ENCODE measurements around the gene METTL21C. TPM values are rescaled to one million over a fixed set of nuclear protein-coding genes. Genes with fewer than 3 reads are reported as not detected.

Gene METTL21C
- total and polyA plus RNA-seq, 5 experiments from 2014 or later = 0.15 TPM; not detected in 4

DNA sequence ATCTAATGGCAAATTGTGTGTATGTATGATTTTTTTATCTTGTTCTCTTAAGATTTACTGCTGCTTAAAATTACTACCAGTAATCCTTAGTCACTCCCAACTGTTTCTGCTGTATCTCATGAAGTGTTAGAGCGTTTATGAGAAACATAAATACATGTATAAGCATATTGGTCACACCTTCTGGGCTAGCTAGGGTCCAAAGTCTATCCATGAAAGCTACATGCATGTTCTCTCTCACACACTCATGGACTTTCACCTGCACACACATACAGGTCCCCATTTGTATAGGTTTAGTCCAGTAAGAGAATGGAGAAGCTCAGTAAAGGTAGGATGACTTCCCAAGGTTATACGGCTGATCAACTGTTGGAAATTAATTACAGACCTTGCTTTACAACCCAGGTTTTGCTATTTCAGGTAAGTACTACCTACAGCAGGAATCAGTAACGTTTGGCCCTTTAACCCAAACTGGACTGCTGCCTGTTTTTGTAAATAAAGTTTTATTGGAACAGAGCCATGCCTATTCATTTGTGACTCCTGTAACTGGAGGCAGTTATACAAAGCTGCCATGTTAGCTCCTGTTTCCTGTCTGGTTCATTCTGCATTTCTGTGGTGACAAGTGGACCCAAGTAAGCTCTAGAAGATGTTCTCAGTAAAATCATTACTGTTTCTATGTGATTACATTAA is 15.3 kb downstream of the METTL21C start:
- Mint-ChIP-seq H3K36me3 (peaks cover 0 to 47% (median 10%) of the 10 kb centered on the region in 3 donors), H3K27ac (peak overlapping the region in 5 of 10 donors; percentile 18 to 80 (median 49)), H3K4me1 (peaks cover 5 to 25% (median 19%) of the 10 kb centered on the region in 4 donors), H3K4me3 (no peak overlapping the region), H3K9me3 (no peaks in the 10 kb centered on the region), H3K27me3 (no peaks in the 10 kb centered on the region)
- no peak for ATAC-seq
- POLR2A ChIA-PET = interaction anchor here (1.2 to 1.5 kb wide), 2 partner anchors 9 to 84 kb away, joined by 3 read pairs; no protein-coding TSS in a partner anchor
- DNase-seq = no peak

DNA sequence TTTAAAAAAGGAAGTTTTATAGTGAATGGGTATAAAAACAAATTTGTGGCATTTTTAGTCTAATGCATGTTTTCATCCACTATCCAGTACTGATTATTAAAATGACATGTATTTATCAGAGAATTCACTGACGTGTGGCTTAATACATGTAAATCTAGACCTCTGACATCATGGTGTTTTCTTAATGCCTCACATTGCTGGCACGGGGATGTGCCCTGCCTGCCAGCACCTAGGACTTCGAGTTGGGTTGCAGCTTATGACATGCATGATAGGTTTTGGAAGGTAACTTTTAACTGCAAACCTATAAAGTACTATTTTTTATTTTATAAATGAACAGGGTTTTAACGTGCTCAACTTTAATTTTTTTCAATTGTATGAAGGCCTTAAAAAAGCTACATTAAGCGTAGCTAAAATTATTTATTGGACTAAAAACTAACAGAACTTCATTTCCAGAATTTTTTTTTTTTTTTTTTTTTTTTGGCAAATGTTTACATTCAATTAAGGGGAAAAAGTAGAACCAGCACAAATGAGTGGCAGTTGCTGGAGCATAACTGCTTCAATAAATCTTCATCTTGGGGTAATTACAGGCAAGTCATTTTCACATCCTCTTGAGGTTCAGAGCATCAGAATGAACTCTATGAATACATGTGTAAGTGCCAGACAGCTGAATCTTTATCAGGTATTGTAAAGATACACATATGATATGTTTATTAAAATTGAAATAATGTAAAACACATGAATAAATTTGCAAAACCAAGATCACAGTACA is 16.3 kb downstream of the METTL21C start:
- Mint-ChIP-seq H3K9me3 (no peaks in the 10 kb centered on the region), H3K4me3 (no peak overlapping the region), H3K27me3 (no peaks in the 10 kb centered on the region), H3K4me1 (peaks cover 5 to 25% (median 19%) of the 10 kb centered on the region in 4 donors), H3K36me3 (peaks cover 0 to 55% (median 10%) of the 10 kb centered on the region in 3 donors), H3K27ac (no peak overlapping the region)
- POLR2A ChIA-PET = interaction anchor here (0.6 to 1.5 kb wide), 4 partner anchors 10 to 1064 kb away, joined by 3 to 5 read pairs (median 3); no protein-coding TSS in a partner anchor
- no peak for DNase-seq
- no peak for ATAC-seq

DNA sequence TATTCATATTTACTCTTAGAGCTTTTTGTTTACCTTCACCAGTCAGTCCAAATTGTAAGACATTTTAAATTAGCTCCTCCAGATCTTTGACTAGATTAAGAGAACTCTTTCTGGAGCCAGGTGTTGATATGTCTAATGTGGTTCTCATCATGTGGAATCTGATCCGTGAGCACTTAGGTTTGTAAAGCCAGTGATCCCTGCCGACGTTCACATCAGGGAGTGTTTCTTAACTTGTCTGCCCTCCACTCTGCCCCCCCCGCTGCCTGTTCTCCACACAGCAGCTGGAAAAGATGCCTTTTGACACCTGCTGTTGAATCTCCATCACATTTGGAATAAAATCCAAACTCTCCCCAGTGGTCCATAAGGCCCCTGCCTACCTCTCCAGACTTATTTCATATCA is 17.7 kb downstream of the METTL21C start:
- Mint-ChIP-seq H3K4me1 (peaks cover 5 to 16% (median 13%) of the 10 kb centered on the region in 4 donors), H3K9me3 (no peaks in the 10 kb centered on the region), H3K27me3 (no peaks in the 10 kb centered on the region), H3K27ac (peak overlapping the region in 5 of 10 donors; percentile 4 to 65 (median 22)), H3K36me3 (peaks cover 0 to 67% (median 10%) of the 10 kb centered on the region in 3 donors), H3K4me3 (no peak overlapping the region)
- ATAC-seq (no peak), DNase-seq (no peak)
- POLR2A ChIA-PET = no interaction called here

DNA sequence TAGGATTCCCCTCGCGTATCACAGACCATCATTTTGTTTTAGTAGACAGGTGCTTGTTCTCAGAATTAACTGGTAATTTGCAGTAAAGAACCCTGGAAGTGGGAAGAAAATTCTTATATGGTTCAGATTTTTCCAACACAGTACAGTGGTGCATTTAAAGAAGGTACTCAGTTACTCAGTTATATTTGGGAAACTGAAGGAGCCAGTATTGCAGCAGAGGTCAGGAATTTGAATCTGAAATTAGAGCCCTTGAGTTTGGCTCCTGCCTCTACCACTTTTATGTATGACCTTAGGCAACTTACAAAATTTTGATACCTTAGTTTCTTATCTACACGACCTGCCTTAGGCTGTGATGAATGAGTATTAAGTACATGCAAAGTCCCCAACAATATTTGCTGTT is 19.7 kb downstream of the METTL21C start:
- no peaks in the 10 kb centered on the region for H3K27me3 Mint-ChIP-seq
- ATAC-seq (no peak), DNase-seq (no peak)
- H3K9me3 Mint-ChIP-seq = peaks cover 0 to 11% (median 6%) of the 10 kb centered on the region in 9 donors
- no peak overlapping the region for H3K4me3 Mint-ChIP-seq
- peaks cover 11 to 83% (median 22%) of the 10 kb centered on the region in 3 donors for H3K36me3 Mint-ChIP-seq
- POLR2A ChIA-PET = no interaction called here
- peaks cover 0 to under 1% (median under 1%) of the 10 kb centered on the region in 4 donors for H3K4me1 Mint-ChIP-seq
- H3K27ac Mint-ChIP-seq = peak overlapping the region in 2 of 10 donors; percentile 3 to 29

DNA sequence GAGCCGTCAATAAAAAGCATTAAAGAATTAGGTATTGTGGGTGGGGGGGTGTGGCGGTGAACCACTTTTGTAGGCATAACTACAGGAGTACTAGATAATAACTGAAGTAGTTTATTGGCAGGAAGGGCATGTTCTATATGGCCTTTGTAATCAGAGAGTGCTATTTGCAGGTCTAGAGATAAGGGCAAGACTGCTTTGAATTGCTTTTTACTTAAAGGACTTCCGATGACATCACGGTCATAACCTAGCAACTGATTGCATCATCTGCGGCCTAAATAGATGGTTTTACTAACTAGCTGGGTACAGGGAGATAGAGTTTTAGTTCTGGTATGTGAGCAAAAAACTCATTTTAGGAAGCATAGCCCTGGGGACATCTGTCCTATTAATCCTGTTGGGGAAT is 24.7 kb downstream of the METTL21C start:
- no peaks in the 10 kb centered on the region for H3K27me3 Mint-ChIP-seq
- peaks cover 0 to 33% (median 18%) of the 10 kb centered on the region in 9 donors for H3K9me3 Mint-ChIP-seq
- ATAC-seq (no peak), DNase-seq (no peak)
- peak overlapping the region in 1 of 10 donors; percentile 81 for H3K27ac Mint-ChIP-seq
- POLR2A ChIA-PET = no interaction called here
- H3K36me3 Mint-ChIP-seq = peaks cover 43 to 89% (median 59%) of the 10 kb centered on the region in 3 donors
- H3K4me3 Mint-ChIP-seq = no peak overlapping the region
- no peaks in the 10 kb centered on the region for H3K4me1 Mint-ChIP-seq

DNA sequence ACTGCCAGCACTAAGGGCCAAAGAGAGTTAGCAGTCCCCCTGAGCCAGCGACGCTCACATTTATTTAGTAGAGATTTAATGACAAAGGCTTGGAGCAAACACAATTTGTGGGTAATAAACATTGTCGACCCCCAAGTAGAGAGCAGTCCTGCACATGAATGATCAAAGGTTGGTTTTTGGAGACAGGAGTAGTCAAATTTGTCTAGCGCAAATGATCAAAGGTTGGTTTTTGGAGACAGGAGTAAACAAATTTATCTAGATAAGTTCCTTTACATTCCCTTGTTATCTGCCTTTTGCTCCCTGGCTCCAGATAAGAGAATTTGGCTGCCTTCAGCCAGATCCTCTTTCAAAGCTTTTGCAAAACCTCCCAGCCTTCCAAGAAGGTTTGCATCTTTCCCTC is 26.9 kb downstream of the METTL21C start:
- Mint-ChIP-seq H3K4me3 (no peak overlapping the region), H3K27ac (peak overlapping the region in 1 of 10 donors; percentile 53), H3K4me1 (no peaks in the 10 kb centered on the region), H3K9me3 (peaks cover 0 to 33% (median 18%) of the 10 kb centered on the region in 9 donors), H3K27me3 (no peaks in the 10 kb centered on the region), H3K36me3 (peaks cover 54 to 89% (median 66%) of the 10 kb centered on the region in 3 donors)
- POLR2A ChIA-PET = no interaction called here
- no peak for ATAC-seq
- DNase-seq = no peak

DNA sequence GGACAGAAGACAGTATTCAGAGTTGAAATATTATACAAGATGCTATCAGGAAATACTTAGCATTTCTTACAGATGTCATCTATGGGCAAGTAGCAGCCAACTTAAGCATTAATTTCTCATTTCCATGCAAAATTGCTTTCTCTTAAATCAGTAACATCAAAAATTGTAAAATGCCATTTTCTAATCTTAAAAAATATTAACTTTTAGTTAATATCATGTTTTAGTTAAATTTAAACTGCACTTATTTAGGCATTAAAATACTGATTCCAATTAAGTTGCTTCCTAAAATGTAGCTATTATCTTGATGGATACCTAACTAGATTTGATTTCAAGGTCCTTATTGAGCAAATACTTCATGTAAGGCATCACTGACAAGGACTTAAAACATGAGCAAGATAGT is 27.8 kb downstream of the METTL21C start:
- H3K36me3 Mint-ChIP-seq = peaks cover 54 to 87% (median 68%) of the 10 kb centered on the region in 3 donors
- ATAC-seq = no peak
- POLR2A ChIA-PET = interaction anchor here (0.6 kb wide), 1 partner anchor 8 kb away, joined by 3 read pairs; no protein-coding TSS in a partner anchor
- no peak overlapping the region for H3K4me3 Mint-ChIP-seq
- H3K4me1 Mint-ChIP-seq = no peaks in the 10 kb centered on the region
- no peak overlapping the region for H3K27ac Mint-ChIP-seq
- H3K27me3 Mint-ChIP-seq = no peaks in the 10 kb centered on the region
- DNase-seq = no peak
- H3K9me3 Mint-ChIP-seq = peaks cover 0 to 33% (median 18%) of the 10 kb centered on the region in 9 donors

DNA sequence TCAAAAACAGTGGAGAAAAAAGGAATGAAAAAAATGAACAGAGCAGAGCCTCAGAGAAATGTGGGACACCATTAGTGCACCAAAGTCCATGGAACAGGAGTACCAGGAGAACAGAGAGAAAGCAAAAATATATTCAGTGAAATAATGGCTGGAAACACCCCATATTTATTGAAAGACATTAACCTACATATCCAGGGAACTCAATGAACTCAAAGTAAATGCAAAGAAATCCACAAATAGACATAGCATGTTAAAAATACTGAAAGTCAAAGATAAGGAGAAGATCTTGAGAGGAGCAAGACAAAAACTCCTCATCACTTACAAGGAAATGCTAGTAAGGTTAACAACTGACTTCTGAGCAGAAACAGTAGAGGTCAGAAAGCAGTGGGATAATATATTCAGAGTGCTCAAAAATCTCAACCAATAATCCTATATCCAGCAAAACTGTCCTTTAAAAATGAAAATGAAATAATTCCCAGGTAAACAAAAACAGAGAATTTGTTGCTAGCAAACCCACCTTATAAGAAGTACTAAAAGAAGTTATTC is 35.6 kb downstream of the METTL21C start:
- peak overlapping the region in 5 of 10 donors; percentile 5 to 72 (median 13) for H3K27ac Mint-ChIP-seq
- DNase-seq = no peak
- ATAC-seq = no peak
- H3K9me3 Mint-ChIP-seq = no peaks in the 10 kb centered on the region
- no peaks in the 10 kb centered on the region for H3K27me3 Mint-ChIP-seq
- no peak overlapping the region for H3K4me3 Mint-ChIP-seq
- H3K4me1 Mint-ChIP-seq = no peaks in the 10 kb centered on the region
- H3K36me3 Mint-ChIP-seq = peaks cover 12 to 59% (median 41%) of the 10 kb centered on the region in 3 donors
- POLR2A ChIA-PET = interaction anchor here (0.5 to 0.9 kb wide), 2 partner anchors 65 to 67 kb away, joined by 3 read pairs; no protein-coding TSS in a partner anchor

DNA sequence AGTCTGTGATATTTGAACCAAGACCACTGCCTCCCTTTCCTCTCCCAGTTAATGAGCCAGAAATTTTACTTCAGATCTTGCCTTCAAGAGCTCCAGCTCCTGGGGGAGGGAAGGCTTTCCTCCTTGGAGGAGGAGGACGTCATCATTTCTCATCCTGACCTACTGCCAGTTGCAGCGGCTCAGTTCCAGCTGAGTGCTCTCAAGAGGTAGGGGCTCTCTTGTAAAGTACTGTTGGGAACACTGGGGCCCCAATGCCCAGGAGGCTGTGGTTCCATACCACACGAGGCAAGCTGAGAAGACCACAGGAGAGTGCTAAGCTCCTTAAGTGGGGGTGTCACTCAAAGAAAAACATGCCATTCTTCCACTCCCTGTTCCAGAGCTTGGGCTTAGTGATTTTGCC is 36.2 kb downstream of the METTL21C start:
- H3K27ac Mint-ChIP-seq = peak overlapping the region in 5 of 10 donors; percentile 6 to 58 (median 36)
- ATAC-seq (no peak), DNase-seq (no peak)
- H3K4me1 Mint-ChIP-seq = no peaks in the 10 kb centered on the region
- POLR2A ChIA-PET = interaction anchor here (0.5 to 1.1 kb wide), 3 partner anchors 9 to 64 kb away, joined by 3 to 6 read pairs (median 3); partner anchors contain the start of gene TPP2
- no peak overlapping the region for H3K4me3 Mint-ChIP-seq
- peaks cover 7 to 53% (median 35%) of the 10 kb centered on the region in 3 donors for H3K36me3 Mint-ChIP-seq
- no peaks in the 10 kb centered on the region for H3K27me3 Mint-ChIP-seq
- no peaks in the 10 kb centered on the region for H3K9me3 Mint-ChIP-seq

DNA sequence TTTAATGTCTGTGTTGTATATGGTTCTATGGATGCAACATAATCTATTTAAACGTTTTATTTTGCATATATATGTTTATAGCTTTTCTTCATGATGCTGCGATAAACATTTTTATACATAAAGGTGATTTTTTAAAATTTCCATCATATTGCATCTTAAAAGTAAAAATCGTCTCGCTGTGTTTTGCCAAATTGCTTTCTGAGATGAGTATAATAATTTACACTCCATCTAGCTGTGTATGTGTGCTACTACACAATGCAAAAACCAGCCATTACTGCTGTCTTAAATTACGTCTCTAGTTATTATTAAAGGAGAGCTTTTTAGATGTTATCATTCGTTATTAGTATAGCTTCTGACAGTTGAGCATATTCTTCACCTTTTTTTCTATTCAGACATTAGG is 37.2 kb downstream of the METTL21C start:
- no peak for ATAC-seq
- Mint-ChIP-seq H3K27ac (no peak overlapping the region), H3K9me3 (no peaks in the 10 kb centered on the region), H3K27me3 (no peaks in the 10 kb centered on the region), H3K4me3 (no peak overlapping the region), H3K36me3 (peaks cover 5 to 54% (median 35%) of the 10 kb centered on the region in 3 donors), H3K4me1 (peaks cover 0 to 2% (median 0%) of the 10 kb centered on the region in 4 donors)
- peak in 1 of 10 donors; percentile 11 for DNase-seq
- POLR2A ChIA-PET = interaction anchor here (0.6 to 1.1 kb wide), 2 partner anchors 33 to 61 kb away, joined by 3 to 6 read pairs; partner anchors contain the start of gene TPP2

DNA sequence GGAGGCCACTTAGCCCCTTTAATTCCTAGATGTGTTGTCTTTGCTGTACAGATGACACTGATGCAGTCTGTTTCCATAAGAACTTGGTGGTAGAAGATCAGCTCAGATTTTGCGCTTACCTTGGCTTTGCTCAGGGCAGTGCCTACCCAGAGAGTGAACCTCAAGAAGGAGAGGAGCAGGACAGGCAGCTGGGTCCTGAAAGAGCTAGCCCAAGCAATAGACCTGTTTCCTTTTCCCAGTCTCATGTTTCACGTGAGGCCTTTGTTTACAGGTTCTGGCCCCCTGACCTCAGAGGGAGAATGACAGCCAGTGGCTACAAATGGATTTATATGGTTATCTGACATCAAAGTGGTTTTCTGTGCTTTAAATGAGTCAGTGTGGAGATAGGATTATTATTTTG is 40.1 kb downstream of the METTL21C start:
- Mint-ChIP-seq H3K9me3 (no peaks in the 10 kb centered on the region), H3K36me3 (peaks cover 5 to 54% (median 25%) of the 10 kb centered on the region in 3 donors), H3K27me3 (no peaks in the 10 kb centered on the region), H3K27ac (no peak overlapping the region), H3K4me1 (peaks cover 0 to 2% (median under 1%) of the 10 kb centered on the region in 4 donors), H3K4me3 (no peak overlapping the region)
- POLR2A ChIA-PET = no interaction called here
- no peak for DNase-seq
- ATAC-seq = no peak

DNA sequence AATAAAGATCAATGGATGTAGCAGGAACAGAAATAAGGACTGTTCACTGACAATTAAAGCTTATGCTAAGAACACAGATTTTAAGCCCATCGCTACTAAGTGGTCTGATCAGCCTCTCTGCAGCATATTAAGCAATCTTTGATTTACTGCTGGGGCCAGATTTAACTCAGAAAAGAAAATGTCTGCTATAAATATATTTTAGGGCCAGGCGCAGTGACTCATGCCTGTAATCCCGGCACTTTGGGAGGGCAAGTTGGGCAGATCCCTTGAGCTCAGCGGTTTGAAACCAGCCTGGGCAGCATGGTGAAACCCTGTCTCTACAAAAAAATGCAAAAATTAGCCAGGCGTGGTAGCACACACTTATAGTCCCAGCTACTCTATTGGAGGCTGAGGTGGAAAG is 43.0 kb downstream of the METTL21C start:
- Mint-ChIP-seq H3K4me1 (peaks cover 0 to 4% (median 2%) of the 10 kb centered on the region in 4 donors), H3K27me3 (no peaks in the 10 kb centered on the region), H3K4me3 (no peak overlapping the region), H3K9me3 (no peaks in the 10 kb centered on the region), H3K27ac (no peak overlapping the region), H3K36me3 (peaks cover 3 to 56% (median 8%) of the 10 kb centered on the region in 3 donors)
- POLR2A ChIA-PET = interaction anchor here (0.9 to 1.3 kb wide), 3 partner anchors 44 to 194 kb away, joined by 3 to 6 read pairs (median 3); partner anchors contain the start of genes ERCC5 and TPP2
- ATAC-seq (no peak), DNase-seq (no peak)

Measured in naive thymus-derived CD8-positive, alpha-beta T cell (primary cell).